ENCODE results near the gene ZBTB3. TPM values are rescaled to one million over a fixed set of nuclear protein-coding genes. Genes with fewer than 3 reads are reported as not detected.
"Not testable (repeated sequence)": the region's sequence is repeated elsewhere in the genome, so short reads cannot be mapped to it uniquely, and the experiment has no call there.

ZBTB3 gene
- 5.8 and 14.1 TPM in 2 replicates for total RNA-seq (2014; rRNA removed; shearing (Covaris generic))

DNA sequence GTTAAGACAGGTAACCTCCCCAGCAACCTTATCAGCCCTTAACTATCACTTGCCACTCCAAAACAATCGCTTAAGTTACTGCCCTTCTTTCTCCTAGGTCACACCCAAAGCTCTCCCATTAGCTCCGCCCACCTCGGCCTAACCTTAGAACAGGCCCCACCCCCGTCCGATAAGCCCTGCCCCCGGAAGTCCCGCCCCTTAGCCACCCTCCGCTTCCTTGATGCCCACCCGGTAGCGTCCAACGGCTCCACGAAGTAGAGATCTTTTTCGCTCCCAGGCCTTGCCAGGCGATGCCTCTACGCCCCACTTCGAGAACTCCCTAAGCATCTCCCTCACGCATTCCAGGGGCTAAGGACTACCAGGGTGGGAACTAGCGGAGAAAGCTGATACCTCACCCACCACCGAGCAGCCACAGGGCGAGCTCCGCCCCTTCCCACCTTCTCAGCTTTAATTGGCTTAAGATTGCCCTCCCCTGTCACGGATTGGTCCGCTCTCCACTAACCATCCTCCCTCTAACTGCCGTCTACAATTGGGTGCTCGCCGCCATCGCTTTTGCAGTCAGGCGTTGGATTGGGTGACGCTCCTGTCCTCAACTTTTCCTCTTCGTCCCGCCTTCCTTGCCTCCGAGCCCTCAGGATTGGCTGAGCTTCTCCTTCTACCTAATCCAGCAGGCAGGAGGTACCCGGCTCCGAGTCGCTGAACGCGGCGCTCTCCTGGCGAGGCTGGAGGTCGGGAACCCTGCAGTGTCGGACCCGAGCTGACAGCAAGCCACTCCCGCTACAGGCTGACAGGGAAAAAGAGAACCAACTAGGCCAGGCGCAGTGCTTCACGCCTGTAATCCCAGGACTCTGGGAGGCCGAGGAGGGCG lies at the start of gene ZBTB3:
Gene ZBTB3, minus strand, starts transcription at position 425 of the 868 bp plus-strand sequence. CDS start 496 bp downstream, outside the sequence.
- DNase-seq (ENCODE audit: low spot score), result peak; percentile 99

DNA sequence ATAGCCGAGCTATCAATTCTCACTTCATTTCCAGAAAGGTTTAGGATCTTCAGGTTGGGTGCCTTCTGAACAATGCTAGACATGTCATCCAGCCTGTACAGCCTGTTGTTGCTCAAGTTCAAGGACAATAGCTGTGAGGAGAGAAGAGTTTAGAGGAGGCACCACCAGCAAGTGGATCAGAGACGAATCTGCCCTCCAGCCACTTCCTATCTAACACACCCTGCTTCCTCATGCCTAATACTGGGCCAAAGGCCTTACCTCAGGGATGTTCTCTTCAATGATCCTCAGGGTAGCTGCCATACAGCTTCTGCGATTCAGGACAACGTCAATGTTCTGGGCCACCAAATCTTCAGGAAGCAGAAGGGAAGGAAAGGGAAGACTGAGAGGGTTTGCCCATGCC lies 47.1 kb upstream of the ZBTB3 start:
- DNase-seq (ENCODE audit: low spot score), result no peak

DNA sequence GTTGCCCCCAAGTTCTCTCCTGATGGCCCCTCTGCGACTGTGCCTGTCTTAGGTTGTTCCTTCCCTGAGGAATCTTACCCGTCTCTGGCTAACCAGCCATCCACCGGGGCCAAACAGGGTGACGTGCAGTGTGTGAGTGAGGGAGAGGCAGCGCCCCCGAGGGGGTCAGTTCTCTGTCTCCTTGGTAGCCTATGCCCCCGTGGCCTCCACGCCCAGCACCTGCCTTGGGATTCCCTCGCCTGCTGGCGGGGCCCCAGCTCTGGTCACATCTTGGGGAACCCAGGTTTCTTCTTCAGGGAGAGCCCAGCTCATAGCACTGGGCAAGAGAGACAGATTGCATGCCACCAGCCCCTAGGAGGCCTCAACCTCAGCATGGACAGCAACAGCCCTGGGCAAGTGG lies 45.5 kb upstream of the ZBTB3 start:
- DNase-seq (ENCODE audit: low spot score), result no peak

DNA sequence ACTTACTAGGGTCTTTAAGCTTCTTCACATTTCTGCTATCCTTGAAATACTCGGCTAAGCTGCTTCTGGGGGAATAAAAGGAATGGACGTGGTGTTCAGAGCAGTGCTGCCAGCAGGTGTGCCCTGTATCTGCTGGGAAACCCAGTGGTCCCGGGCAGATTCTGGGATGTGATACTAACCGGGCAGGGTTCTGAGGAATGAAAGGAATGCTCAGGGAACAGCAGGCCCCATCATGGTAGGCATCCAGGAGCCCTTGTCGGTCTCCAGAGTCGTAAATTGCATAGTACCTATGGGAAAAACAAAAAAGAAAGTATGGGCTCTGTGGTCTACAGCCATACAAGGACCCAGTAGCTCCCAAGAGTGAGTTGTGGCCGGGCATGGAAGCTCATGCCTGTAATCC lies 42.3 kb upstream of the ZBTB3 start:
- DNase-seq (ENCODE audit: low spot score), result no peak

DNA sequence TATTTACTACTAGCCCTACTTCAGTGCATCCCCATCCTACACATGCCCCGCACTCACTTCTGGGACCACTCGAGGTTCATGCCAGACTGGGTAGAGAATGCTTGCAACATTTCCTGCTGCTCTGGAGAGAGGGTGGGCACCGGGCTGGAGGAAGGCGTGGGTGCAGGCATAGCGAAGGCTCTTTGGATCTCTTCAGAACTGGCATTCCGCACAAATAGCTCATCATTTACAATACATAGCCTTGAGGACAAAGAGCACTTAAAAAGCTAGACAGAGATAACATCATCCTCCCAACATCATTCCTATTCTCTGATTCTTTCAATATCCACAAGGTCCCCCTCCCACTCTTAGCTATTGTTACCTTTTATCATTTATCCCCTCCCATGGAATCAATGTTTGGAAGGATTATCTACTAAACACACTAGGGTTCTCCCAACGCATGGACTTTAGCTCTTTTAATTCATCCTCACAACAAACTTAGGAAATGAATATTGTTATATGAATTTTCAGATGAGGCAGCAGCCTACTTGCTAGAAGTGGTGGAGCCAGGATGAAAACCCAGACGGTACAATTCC lies 40.3 kb upstream of the ZBTB3 start:
- DNase-seq (ENCODE audit: low spot score), result no peak

GRCh38 chr11:62792202-62792575 lies 38.2 kb upstream of the ZBTB3 start:
- DNase-seq (ENCODE audit: low spot score), result no peak

DNA sequence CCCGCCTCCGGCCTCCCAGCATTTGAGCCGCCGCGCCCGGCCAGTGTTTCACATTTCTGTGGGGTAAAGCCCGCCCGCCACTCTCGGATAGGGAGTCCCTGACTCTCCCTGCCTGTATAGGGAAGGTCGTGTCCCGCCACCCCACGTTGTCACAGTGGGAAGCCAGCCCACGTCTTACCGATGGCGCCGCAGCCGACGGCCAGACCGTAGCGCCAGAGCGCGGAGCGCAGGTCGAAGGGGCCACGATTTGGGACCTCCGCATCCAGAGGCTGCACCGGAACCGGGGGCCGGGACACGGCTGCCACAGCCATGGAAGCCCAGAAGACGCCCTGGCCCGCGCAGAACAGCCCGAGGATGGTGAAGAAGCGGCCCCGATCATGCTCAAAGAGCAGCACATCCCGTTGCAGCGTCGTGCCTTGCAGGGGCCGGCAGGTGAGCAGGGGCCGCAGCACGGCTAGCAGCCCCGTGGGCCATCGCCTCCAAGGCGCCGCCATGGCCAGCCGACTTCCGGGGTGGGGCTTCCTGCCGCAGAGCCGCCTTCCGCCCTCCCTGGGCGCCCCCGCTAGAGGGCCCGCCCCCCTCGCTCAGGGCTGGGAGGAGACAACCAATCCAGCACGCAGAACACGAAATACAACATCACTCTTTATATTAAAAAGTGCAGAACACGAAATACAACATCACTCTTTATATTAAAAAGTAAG lies 37.7 kb upstream of the ZBTB3 start, which contains the start of gene TMEM223:
Gene TMEM223, minus strand, starts transcription at position 506 of the 701 bp plus-strand sequence. Its CDS starts 12 bp downstream, at position 494.
- DNase-seq (ENCODE audit: low spot score), result peak; percentile 68

DNA sequence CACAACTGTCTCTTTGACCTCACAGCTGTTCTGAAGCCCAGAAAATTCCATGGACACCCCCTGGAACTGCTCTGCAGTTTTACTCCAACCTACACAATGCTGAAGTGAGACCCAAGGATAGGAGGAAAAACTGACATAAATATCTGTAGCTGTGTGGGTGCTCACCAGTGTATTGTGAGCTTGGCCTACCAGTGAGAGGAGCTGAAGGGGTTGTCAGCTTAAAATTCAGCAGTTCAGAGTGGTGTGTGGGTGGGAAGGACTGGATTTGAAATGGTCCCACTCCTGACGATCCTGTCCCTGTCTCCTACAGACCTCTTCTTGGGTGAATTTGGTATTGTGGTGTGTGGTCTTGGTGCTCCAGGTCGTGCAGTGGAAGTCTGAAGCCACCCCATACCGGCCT lies 35.6 kb upstream of the ZBTB3 start:
- no peak for DNase-seq (ENCODE audit: low spot score)

GRCh38 chr11:62788991-62789390 lies 35.0 kb upstream of the ZBTB3 start:
- no peak for DNase-seq (ENCODE audit: low spot score)

DNA sequence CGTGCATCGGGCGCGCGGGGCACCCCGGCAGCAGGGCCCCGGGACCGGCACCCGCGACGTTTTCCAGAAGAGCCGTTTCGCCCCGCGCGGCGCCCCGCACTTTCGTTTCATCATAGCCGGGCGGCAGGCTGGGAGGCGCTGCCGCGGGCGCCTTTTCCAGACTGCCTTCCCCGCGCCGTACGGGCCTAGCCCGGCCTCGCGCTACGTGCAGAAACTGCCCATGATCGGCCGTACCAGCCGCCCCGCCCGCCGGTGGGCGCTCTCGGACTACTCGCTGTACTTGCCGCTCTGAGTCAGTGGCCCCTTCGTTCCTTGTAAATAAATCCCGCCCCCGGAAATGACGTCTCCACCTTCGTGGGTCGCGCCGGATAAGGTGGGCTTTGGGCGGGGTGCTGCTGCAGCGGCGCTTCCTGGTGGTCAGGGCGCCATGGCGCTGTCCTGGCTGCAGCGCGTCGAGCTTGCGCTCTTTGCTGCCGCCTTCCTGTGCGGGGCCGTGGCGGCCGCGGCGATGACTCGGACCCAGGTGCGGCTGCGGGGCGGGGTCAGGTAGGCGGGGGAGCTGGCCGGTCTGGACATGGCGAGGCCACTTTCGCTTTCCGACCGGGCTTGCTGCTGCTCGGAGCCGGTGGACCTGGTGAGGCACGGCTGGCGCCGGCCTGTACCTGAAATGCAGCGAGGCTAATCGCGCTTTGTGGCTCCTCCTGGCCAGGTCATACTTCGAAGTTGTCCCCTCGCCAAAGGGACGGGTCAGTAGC lies 33.2 kb upstream of the ZBTB3 start, which contains the start of gene TMEM179B:
Gene TMEM179B, plus strand, starts transcription at position 398 of the 755 bp plus-strand sequence. Its CDS starts 30 bp downstream, at position 428.
- peak; percentile 96 for DNase-seq (ENCODE audit: low spot score)

DNA sequence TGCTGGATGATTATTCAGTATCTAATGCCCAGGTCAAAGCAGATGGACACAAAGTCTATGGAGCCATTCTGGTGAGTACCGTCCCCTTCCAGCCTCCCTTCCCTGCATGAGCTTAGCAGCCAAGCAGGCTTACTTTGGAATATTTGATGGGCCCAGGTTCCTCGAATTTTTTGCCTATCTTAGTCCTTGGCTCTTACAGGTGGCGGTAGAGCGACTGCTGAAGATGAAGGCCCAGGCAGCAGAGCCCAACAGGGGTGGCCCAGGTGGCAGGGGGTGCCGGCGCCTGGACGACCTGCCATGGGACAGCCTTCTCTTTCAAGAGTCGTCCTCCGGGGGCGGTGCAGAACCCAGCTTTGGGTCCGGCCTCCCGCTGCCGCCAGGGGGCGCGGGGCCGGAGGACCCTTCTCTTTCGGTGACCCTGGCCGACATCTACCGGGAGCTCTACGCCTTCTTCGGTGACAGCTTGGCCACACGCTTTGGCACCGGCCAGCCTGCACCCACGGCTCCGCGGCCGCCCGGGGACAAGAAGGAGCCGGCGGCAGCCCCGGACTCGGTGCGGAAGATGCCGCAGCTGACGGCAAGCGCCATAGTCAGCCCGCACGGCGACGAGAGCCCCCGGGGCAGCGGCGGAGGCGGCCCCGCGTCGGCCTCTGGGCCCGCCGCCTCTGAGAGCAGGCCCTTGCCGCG lies 32.5 kb upstream of the ZBTB3 start:
- DNase-seq (ENCODE audit: low spot score), result peak; percentile 63

DNA sequence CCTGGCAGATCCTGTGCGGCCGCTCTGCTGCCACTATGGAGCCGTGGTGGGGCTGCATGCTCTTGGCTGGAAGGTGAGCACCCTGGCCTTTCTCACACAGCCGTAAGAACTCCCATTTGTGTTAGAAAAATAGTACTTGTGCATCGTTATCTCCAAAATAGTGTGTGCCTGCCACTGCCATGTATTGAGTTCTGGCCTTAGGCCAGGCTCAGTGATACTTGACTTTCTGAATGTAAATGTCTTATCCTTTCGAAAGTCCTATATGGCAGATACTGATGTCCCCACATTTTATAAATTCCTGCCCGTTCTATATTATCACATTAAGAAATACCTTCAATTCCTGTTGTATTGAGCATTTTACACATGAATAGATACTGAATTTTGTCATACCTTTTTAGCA lies 28.8 kb upstream of the ZBTB3 start:
- DNase-seq (ENCODE audit: low spot score), result no peak

DNA sequence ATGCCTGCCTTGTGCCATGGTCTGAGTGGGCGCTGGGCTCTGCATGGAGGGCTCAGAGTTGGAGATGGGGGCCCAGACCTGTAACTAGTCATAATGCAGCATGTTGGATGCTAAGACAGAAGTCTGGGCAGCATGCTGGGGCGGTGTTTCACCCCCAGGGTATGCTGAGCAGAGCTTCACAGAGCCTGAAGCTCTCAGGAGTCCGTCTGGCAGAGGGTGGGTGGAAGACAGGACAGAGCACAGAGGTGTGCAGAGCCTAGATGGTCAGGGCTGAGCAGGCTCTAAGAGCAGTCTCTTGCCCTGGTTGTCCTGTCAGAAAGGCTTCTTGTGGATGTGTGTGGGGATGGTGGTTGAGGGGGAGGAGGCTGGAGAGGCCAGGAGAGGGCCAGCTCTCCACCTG lies 24.5 kb upstream of the ZBTB3 start:
- no peak for DNase-seq (ENCODE audit: low spot score)

DNA sequence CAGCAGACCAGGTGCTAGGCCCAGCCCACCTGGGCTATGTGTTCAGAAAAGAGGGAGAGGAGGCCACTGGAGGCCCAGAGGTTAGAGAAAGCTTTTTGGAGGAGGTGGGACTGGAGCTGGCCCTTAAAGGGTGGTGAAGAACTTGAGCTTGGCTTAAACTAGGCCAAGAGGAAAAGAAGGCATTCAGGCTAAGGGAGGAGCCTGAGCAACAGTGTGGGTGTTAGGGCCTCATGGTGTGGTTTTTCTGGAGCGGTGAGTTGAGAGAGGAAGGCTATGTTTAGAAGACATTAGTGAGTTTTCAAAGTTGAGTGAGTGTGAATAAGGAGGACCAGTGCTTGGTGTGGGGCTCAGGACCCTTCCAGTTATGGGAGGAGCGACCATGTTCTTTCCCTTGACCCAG lies 23.4 kb upstream of the ZBTB3 start:
- no peak for DNase-seq (ENCODE audit: low spot score)

DNA sequence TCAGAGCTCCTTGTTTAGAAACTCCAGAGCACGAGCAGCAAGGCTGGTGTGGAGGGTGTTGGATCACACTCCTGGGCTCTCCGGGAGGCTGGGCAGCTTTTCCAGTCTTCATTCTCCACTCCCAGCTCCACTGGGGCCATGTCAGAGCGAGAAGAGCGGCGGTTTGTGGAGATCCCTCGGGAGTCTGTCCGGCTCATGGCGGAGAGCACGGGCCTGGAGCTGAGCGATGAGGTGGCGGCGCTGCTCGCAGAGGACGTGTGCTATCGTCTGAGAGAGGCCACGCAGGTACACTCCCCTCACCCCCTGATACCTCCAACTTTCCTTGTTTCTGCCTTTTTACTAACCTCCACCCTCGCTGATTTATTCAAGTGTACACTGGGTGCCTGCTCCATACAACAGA lies 21.7 kb upstream of the ZBTB3 start:
- DNase-seq (ENCODE audit: low spot score), result no peak

- no peak for DNase-seq (ENCODE audit: low spot score)
These were observed 20.4 kb upstream of the ZBTB3 start for GRCh38 chr11:62774407-62774806.

DNA sequence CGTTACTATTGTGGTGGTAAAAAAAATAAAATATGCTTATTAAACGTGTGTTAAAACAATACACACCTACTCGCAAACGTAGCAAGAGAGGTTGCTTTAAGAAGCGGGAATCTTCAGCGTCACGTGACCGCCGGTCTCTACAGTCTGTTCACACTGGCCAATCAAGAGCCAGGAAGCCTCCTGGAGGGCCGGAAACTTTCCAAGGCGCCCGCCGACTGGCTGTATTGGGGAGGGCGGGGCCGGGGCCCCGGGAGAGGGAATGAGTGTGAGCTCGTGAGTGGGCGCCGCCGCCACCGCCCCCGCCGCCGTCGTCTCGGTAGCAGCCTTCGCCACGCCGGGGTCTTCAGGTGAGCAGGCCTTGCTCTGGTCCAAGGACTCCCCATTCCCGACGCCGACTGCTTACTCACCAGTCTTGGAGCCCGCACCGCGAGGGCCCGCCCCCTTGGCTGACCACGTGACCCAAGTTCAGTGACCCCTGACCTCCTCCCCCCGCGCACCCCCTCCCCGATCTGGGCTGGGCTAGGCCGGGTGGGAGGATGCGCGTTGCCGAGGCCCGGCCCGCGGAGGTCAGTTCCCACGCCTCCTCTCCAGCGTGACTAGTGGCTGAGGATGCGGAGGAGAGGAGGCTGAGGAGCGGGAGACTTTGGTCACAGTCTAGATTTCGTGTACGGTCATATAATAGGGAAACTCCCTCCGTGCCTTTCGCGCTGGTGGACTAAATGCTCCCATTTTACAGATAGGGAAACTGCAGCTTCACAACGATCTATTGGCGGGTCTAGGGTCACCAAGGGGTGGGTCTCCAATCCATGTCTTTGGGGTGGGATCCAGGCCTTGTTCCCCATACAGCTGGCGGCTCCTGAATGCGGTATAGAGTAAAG lies 17.4 kb upstream of the ZBTB3 start, which contains the start of gene TAF6L:
Gene TAF6L, plus strand, starts transcription at position 253 of the 878 bp plus-strand sequence. CDS start 4,388 bp downstream, outside the sequence.
- peak; percentile 96 for DNase-seq (ENCODE audit: low spot score)

GRCh38 chr11:62770778-62771143 lies 16.8 kb upstream of the ZBTB3 start:
- no peak for DNase-seq (ENCODE audit: low spot score)

DNA sequence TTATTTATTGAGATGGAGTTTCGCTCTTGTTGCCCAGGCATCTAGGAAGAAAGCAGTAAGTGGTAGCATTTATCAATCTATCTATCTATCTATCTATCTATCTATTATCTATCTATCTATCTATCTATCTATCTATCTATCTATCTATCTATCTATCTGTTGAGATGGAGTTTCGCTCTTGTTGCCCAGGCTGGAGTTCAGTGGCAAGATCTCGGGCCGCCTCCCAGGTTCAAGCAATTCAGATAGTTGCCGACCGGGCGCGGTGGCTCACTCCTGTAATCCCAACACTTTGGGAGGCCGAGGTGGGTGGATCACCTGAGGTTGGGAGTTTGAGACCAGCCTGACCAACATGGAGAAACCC lies 6.9 kb upstream of the ZBTB3 start:
- not testable (repeated sequence) for DNase-seq (ENCODE audit: low spot score)

Measured in A172 (cell line).